NCI-H2196 (cell line): ENCODE results near the gene ERMARD.

Experiments used
- DNase-seq: peaks from one replicate; lab custom pipeline; 2025; ENCODE audit not compliant: unreplicated experiment; lab: John Stamatoyannopoulos, UW

Gene ERMARD

GRCh38 chr6:169824848-169825557, 73.6 kb downstream of the ERMARD start:
- DNase-seq, result no peak

GRCh38 chr6:169825558-169826225, 74.3 kb downstream of the ERMARD start:
- DNase-seq, result no peak

GRCh38 chr6:169826697-169827096, 75.3 kb downstream of the ERMARD start:
- DNase-seq, result no peak

GRCh38 chr6:169827290-169827717, 75.9 kb downstream of the ERMARD start:
- no peak for DNase-seq

GRCh38 chr6:169828176-169828575, 76.8 kb downstream of the ERMARD start:
- no peak for DNase-seq

GRCh38 chr6:169829786-169830185, 78.4 kb downstream of the ERMARD start:
- DNase-seq, result no peak

GRCh38 chr6:169830876-169831275, 79.5 kb downstream of the ERMARD start:
- DNase-seq, result no peak
